A549 (cell line): ENCODE results near the gene NDEL1.

Experiments
- BHLHE40 ChIP-seq: IDR thresholded peaks from 2 replicates; pipeline ENCODE4 v1.6.1; 2012; ENCODE audit warnings: low read depth, low read length, inconsistent platforms
- FOXS1 ChIP-seq: fragments of 250-450 bp; sonication (Bioruptor Pico); IDR thresholded peaks from 2 replicates; pipeline ENCODE4 v1.5.0; 2020; ENCODE audit warnings: mild to moderate bottlenecking, moderate library complexity
- KDM1A ChIP-seq: fragments of 200-600 bp; sonication (generic); IDR thresholded peaks from 2 replicates; pipeline ENCODE4 v1.6.1; 2016; ENCODE audit warnings: low read depth, mild to moderate bottlenecking
- SREBF2 ChIP-seq: fragments of 450-650 bp; IDR thresholded peaks from 2 replicates; pipeline ENCODE4 v1.6.1; 2014; ENCODE audit warnings: mild to moderate bottlenecking, moderate library complexity
- ZNF302 ChIP-seq: fragments of 250-450 bp; sonication (Bioruptor Pico); IDR thresholded peaks from 2 replicates; pipeline ENCODE4 v1.9.0; 2021; ENCODE audit warnings: inconsistent platforms, mild to moderate bottlenecking, moderate library complexity
- ZSCAN20 ChIP-seq: fragments of 250-450 bp; sonication (Bioruptor Pico); IDR thresholded peaks from 2 replicates; pipeline ENCODE4 v1.8.0; 2022; ENCODE audit warnings: mild to moderate bottlenecking, moderate library complexity
- TF ChIP-seq, protein P1 (sequence below): fragments of >200 bp; sonication (Bioruptor Twin); formaldehyde crosslinking; IDR thresholded peaks from 3 replicates; pipeline ENCODE4 v1.5.1; 2016
- TF ChIP-seq, protein P2 (sequence below): IDR thresholded peaks from 2 replicates; pipeline ENCODE4 v1.6.1; 2012

- TF ChIP-seq, protein P1, sequence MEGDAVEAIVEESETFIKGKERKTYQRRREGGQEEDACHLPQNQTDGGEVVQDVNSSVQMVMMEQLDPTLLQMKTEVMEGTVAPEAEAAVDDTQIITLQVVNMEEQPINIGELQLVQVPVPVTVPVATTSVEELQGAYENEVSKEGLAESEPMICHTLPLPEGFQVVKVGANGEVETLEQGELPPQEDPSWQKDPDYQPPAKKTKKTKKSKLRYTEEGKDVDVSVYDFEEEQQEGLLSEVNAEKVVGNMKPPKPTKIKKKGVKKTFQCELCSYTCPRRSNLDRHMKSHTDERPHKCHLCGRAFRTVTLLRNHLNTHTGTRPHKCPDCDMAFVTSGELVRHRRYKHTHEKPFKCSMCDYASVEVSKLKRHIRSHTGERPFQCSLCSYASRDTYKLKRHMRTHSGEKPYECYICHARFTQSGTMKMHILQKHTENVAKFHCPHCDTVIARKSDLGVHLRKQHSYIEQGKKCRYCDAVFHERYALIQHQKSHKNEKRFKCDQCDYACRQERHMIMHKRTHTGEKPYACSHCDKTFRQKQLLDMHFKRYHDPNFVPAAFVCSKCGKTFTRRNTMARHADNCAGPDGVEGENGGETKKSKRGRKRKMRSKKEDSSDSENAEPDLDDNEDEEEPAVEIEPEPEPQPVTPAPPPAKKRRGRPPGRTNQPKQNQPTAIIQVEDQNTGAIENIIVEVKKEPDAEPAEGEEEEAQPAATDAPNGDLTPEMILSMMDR, result no peak
- TF ChIP-seq KDM1A, result no peak
- TF ChIP-seq SREBF2, result no peak
- no peak for TF ChIP-seq BHLHE40
- TF ChIP-seq ZSCAN20 (CRISPR knock-in tag), result no peak
- TF ChIP-seq, protein P2, sequence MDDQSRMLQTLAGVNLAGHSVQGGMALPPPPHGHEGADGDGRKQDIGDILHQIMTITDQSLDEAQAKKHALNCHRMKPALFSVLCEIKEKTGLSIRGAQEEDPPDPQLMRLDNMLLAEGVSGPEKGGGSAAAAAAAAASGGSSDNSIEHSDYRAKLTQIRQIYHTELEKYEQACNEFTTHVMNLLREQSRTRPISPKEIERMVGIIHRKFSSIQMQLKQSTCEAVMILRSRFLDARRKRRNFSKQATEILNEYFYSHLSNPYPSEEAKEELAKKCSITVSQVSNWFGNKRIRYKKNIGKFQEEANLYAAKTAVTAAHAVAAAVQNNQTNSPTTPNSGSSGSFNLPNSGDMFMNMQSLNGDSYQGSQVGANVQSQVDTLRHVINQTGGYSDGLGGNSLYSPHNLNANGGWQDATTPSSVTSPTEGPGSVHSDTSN, result no peak
- TF ChIP-seq ZNF302 (CRISPR knock-in tag), result no peak
- TF ChIP-seq FOXS1 (CRISPR knock-in tag), result no peak
Observed at GRCh38 chr17:8465356-8465755, 29.7 kb downstream of the NDEL1 start.
